Retinal pigment epithelial cell (primary cell): ENCODE data around the gene S100A1.
"Not testable (repeated sequence)": the region's sequence is repeated elsewhere in the genome, so short reads cannot be mapped to it uniquely, and the experiment has no call there.

ENCODE experiments used
- DNase-seq: peaks from one replicate; pipeline ENCODE4 v3.0.0-alpha.2; 2010; ENCODE audit warnings: low read depth
- H3K4me3 ChIP-seq: 2 replicates; pipeline ENCODE4 v1.5.1; 2011; ENCODE audit warnings: mild to moderate bottlenecking, low read length, control low read depth, moderate library complexity
- CTCF ChIP-seq: conservative IDR thresholded peaks from 2 replicates; pipeline ENCODE4 v1.5.1; 2011; ENCODE audit warnings: low read depth, low read length, control low read depth, inconsistent platforms

Gene S100A1

GRCh38 chr1:153638261-153638660 is 10.0 kb downstream of the S100A1 start:
- no peak for TF ChIP-seq CTCF
- DNase-seq: no peak
- H3K4me3 ChIP-seq: no peak overlapping the region

GRCh38 chr1:153639280-153639679 is 11.0 kb downstream of the S100A1 start:
- no peak overlapping the region for H3K4me3 ChIP-seq
- no peak for TF ChIP-seq CTCF
- DNase-seq: no peak

- not testable (repeated sequence) for H3K4me3 ChIP-seq, DNase-seq
These were observed 12.0 kb downstream of the S100A1 start for GRCh38 chr1:153640213-153640612.

- DNase-seq: no peak
- TF ChIP-seq CTCF: no peak
- H3K4me3 ChIP-seq: no peak overlapping the region
These were observed 12.6 kb downstream of the S100A1 start for GRCh38 chr1:153640861-153641260.

GRCh38 chr1:153642161-153642560 is 13.9 kb downstream of the S100A1 start:
- no peak for TF ChIP-seq CTCF
- DNase-seq: no peak
- H3K4me3 ChIP-seq: no peak overlapping the region

GRCh38 chr1:153643100-153643499 is 14.9 kb downstream of the S100A1 start:
- TF ChIP-seq CTCF: no peak
- DNase-seq: no peak
- no peak overlapping the region for H3K4me3 ChIP-seq

GRCh38 chr1:153643816-153644215 is 15.6 kb downstream of the S100A1 start:
- no peak for DNase-seq
- H3K4me3 ChIP-seq: no peak overlapping the region
- no peak for TF ChIP-seq CTCF
